ENCODE data around the gene STARD7. TPM values are rescaled to one million over a fixed set of nuclear protein-coding genes. Genes with fewer than 3 reads are reported as not detected.

Gene STARD7
- total RNA-seq, 1 donor from 2014 or later, result 96.1 TPM

- no peak for TF ChIP-seq CTCF (IDR thresholded peaks at IDR 0.05; ENCODE audit: insufficient read depth, low read length, poor library complexity, severe bottlenecking)
- no peak for DNase-seq (ENCODE audit: low read depth)
- Histone ChIP-seq H3K27me3 (ENCODE audit: control insufficient read depth, insufficient read depth, low read length) (no peaks in the 10 kb centered on the region), H3K4me3 (ENCODE audit: low read depth, low read length) (no peak overlapping the region), H3K36me3 (ENCODE audit: control insufficient read depth, insufficient read depth, low read length) (no peaks in the 10 kb centered on the region)
Measured at GRCh38 chr2:96205888-96206287, 2.7 kb downstream of the STARD7 start.

- DNase-seq (ENCODE audit: low read depth), result no peak
- H3K4me3 ChIP-seq (ENCODE audit: low read depth, low read length), result no peak overlapping the region
- no peaks in the 10 kb centered on the region for H3K36me3 ChIP-seq (ENCODE audit: control insufficient read depth, insufficient read depth, low read length)
- no peak for TF ChIP-seq CTCF (IDR thresholded peaks at IDR 0.05; ENCODE audit: insufficient read depth, low read length, poor library complexity, severe bottlenecking)
- no peaks in the 10 kb centered on the region for H3K27me3 ChIP-seq (ENCODE audit: control insufficient read depth, insufficient read depth, low read length)
Measured at GRCh38 chr2:96204836-96205624, 3.6 kb downstream of the STARD7 start.

- no peak for TF ChIP-seq CTCF (IDR thresholded peaks at IDR 0.05; ENCODE audit: insufficient read depth, low read length, poor library complexity, severe bottlenecking)
- Histone ChIP-seq H3K36me3 (ENCODE audit: control insufficient read depth, insufficient read depth, low read length) (no peaks in the 10 kb centered on the region), H3K4me3 (ENCODE audit: low read depth, low read length) (no peak overlapping the region), H3K27me3 (ENCODE audit: control insufficient read depth, insufficient read depth, low read length) (no peaks in the 10 kb centered on the region)
- DNase-seq (ENCODE audit: low read depth), result no peak
Measured at GRCh38 chr2:96203130-96204028, 5.2 kb downstream of the STARD7 start.

GRCh38 chr2:96202152-96202854 is 6.3 kb downstream of the STARD7 start:
- Histone ChIP-seq H3K4me3 (ENCODE audit: low read depth, low read length) (no peak overlapping the region), H3K27me3 (ENCODE audit: control insufficient read depth, insufficient read depth, low read length) (no peaks in the 10 kb centered on the region), H3K36me3 (ENCODE audit: control insufficient read depth, insufficient read depth, low read length) (no peaks in the 10 kb centered on the region)
- no peak for DNase-seq (ENCODE audit: low read depth)
- no peak for TF ChIP-seq CTCF (IDR thresholded peaks at IDR 0.05; ENCODE audit: insufficient read depth, low read length, poor library complexity, severe bottlenecking)

GRCh38 chr2:96201338-96201737 is 7.3 kb downstream of the STARD7 start:
- no peak for DNase-seq (ENCODE audit: low read depth)
- TF ChIP-seq CTCF (IDR thresholded peaks at IDR 0.05; ENCODE audit: insufficient read depth, low read length, poor library complexity, severe bottlenecking), result no peak

More at GRCh38 chr2:96201338-96201737, 7.3 kb downstream of the STARD7 start:
- H3K4me3 ChIP-seq (ENCODE audit: low read depth, low read length), result no peak overlapping the region
- H3K36me3 ChIP-seq (ENCODE audit: control insufficient read depth, insufficient read depth, low read length), result no peaks in the 10 kb centered on the region
- H3K27me3 ChIP-seq (ENCODE audit: control insufficient read depth, insufficient read depth, low read length), result no peaks in the 10 kb centered on the region
